Liver (tissue), 9 donors: ENCODE results near the gene NAV2. TPM values are rescaled to one million over a fixed set of nuclear protein-coding genes. Genes with fewer than 3 reads are reported as not detected.

Source experiments
- DNase-seq: peaks from one replicate; pipeline ENCODE4 v3.0.0-alpha.2; 2017; ENCODE audit warnings: low spot score
- H3K27ac ChIP-seq, 2 donors: one replicate each; pipeline ENCODE4 v1.7.0; 2013; ENCODE audit warnings: inconsistent platforms in 2 of 2, low read length in 2 of 2, control low read depth in 1 of 2, low read depth in 1 of 2, mild to moderate bottlenecking in 1 of 2
- H3K27me3 ChIP-seq, 4 donors: one replicate each; pipeline versions ENCODE4 v1.6.1 to v1.7.0; 2013; ENCODE audit warnings: low read length in 3 of 4, inconsistent platforms in 1 of 4, mild to moderate bottlenecking in 1 of 4, moderate library complexity in 1 of 4; ENCODE audit not compliant: control insufficient read depth in 4 of 4, insufficient read depth in 4 of 4
- H3K36me3 ChIP-seq, 4 donors: one replicate each; pipeline versions ENCODE4 v1.6.1 to v1.7.0; 2013; ENCODE audit warnings: low read length in 3 of 4, mild to moderate bottlenecking in 3 of 4, low read depth in 1 of 4, moderate library complexity in 1 of 4; ENCODE audit not compliant: control insufficient read depth in 4 of 4, insufficient read depth in 3 of 4
- H3K4me1 ChIP-seq, 4 donors: one replicate each; pipeline versions ENCODE4 v1.6.1 to v1.7.0; 2013; ENCODE audit warnings: low read length in 3 of 4, mild to moderate bottlenecking in 3 of 4, moderate library complexity in 1 of 4; ENCODE audit not compliant: control insufficient read depth in 4 of 4, insufficient read depth in 4 of 4
- H3K4me3 ChIP-seq, 3 donors: one replicate each; pipeline versions ENCODE4 v1.6.1 to v1.7.0; 2013; ENCODE audit warnings: low read length in 3 of 3, control low read depth in 1 of 3, low read depth in 1 of 3, mild to moderate bottlenecking in 1 of 3
- H3K9ac ChIP-seq, 2 donors: one replicate each; pipeline ENCODE4 v1.7.0; 2013; ENCODE audit warnings: low read length in 2 of 2, mild to moderate bottlenecking in 2 of 2, moderate library complexity in 2 of 2, control low read depth in 1 of 2, low read depth in 1 of 2
- H3K9me3 ChIP-seq, 4 donors: one replicate each; pipeline versions ENCODE4 v1.6.1 to v1.7.0; 2013; ENCODE audit warnings: low read length in 3 of 4; ENCODE audit not compliant: control insufficient read depth in 4 of 4
- ATF3 ChIP-seq: IDR thresholded peaks from 2 replicates; pipeline ENCODE4 v1.6.1; 2016; ENCODE audit warnings: antibody characterized with exemption
- CTCF ChIP-seq: fragments of 150-350 bp; IDR thresholded peaks from 2 replicates; pipeline ENCODE4 v1.5.1; 2017; ENCODE audit warnings: improper control_type of control experiment, low read depth, low read length; ENCODE audit not compliant: missing input control
- EGR1 ChIP-seq, 2 donors: IDR thresholded peaks; 2 replicates each; pipeline ENCODE4 v1.6.1; 2016 to 2018; ENCODE audit warnings: antibody characterized with exemption in 2 of 2, low read depth in 2 of 2
- FOXA1 ChIP-seq: IDR thresholded peaks from 2 replicates; pipeline ENCODE4 v1.6.1; 2016; ENCODE audit warnings: antibody characterized with exemption
- FOXA2 ChIP-seq: IDR thresholded peaks from 2 replicates; pipeline ENCODE4 v1.6.1; 2016; ENCODE audit warnings: antibody characterized with exemption
- GABPA ChIP-seq, 2 donors: IDR thresholded peaks in 1 of 2; conservative IDR thresholded peaks in 1 of 2; 2 replicates each; pipeline ENCODE4 v1.6.1; 2016; ENCODE audit warnings: antibody characterized with exemption in 2 of 2, mild to moderate bottlenecking in 1 of 2, moderate library complexity in 1 of 2
- HNF4A ChIP-seq, 2 donors: conservative IDR thresholded peaks; 2 replicates each; pipeline ENCODE4 v1.6.1; 2016; ENCODE audit warnings: antibody characterized with exemption in 2 of 2, mild to moderate bottlenecking in 2 of 2
- HNF4G ChIP-seq: IDR thresholded peaks from 2 replicates; pipeline ENCODE4 v1.6.1; 2016; ENCODE audit warnings: antibody characterized with exemption
- JUND ChIP-seq, 2 donors: IDR thresholded peaks; 2 replicates each; pipeline ENCODE4 v1.6.1; 2016; ENCODE audit warnings: antibody characterized with exemption in 2 of 2
- MAX ChIP-seq: IDR thresholded peaks from 2 replicates; pipeline ENCODE4 v1.6.1; 2016; ENCODE audit warnings: antibody characterized with exemption
- NR2F2 ChIP-seq: IDR thresholded peaks from 2 replicates; pipeline ENCODE4 v1.6.1; 2016; ENCODE audit warnings: antibody characterized with exemption
- RAD21 ChIP-seq, 2 donors: IDR thresholded peaks; 2 replicates each; pipeline ENCODE4 v1.6.1; 2016; ENCODE audit warnings: antibody characterized with exemption in 2 of 2, mild to moderate bottlenecking in 2 of 2
- REST ChIP-seq: IDR thresholded peaks from 2 replicates; pipeline ENCODE4 v1.6.1; 2016; ENCODE audit warnings: antibody characterized with exemption, mild to moderate bottlenecking
- RXRA ChIP-seq, 2 donors: IDR thresholded peaks; 2 replicates each; pipeline ENCODE4 v1.6.1; 2017 to 2018; ENCODE audit warnings: antibody characterized with exemption in 2 of 2, mild to moderate bottlenecking in 1 of 2
- SP1 ChIP-seq: IDR thresholded peaks from 2 replicates; pipeline ENCODE4 v1.6.1; 2018; ENCODE audit warnings: antibody characterized with exemption, mild to moderate bottlenecking
- TAF1 ChIP-seq: conservative IDR thresholded peaks from 2 replicates; pipeline ENCODE4 v1.6.1; 2016; ENCODE audit warnings: antibody characterized with exemption, mild to moderate bottlenecking
- YY1 ChIP-seq: IDR thresholded peaks from 2 replicates; pipeline ENCODE4 v1.6.1; 2016; ENCODE audit warnings: antibody characterized with exemption, mild to moderate bottlenecking
- ZBTB33 ChIP-seq: IDR thresholded peaks from 2 replicates; pipeline ENCODE4 v1.6.1; 2016; ENCODE audit warnings: antibody characterized with exemption
- WGBS: extraction: QIAGEN DNeasy Blood & Tissue Kit; methylation state at CpG from one replicate; pipeline ENCODE4 v1.1.7; 2013; 5-methylcytosine and 5-hydroxymethylcytosine counted together
- polyA plus RNA-seq, 2 donors: library from polyadenylated mRNA; stranded (reverse) in 1 of 2; unstranded in 1 of 2; fragments of 200-250 nt in 1 of 2; fragments of >200 nt in 1 of 2; fragmentation: Nextera tagmentation in 1 of 2; extraction: Ambion mirVana in 1 of 2; gene quantifications; one replicate each; pipeline versions ENCODE4 v1.2.1 to v1.2.3, GENCODE V29; 2013 to 2015
- total RNA-seq, 2 donors: library from RNA; depleted of rRNA; stranded (reverse); fragments of >200 nt; gene quantifications; one replicate each; pipeline ENCODE4 v1.2.3, GENCODE V29; 2014
- donor health status: healthy.
- donor health status: healthy.
- donor health status: healthy.
- donor health status: healthy.
- donor health status: healthy.

NAV2 gene
- total and polyA plus RNA-seq, 4 donors: 6.3 to 20.5 (median 11.6) TPM

- TF ChIP-seq SP1 (no peak), FOXA1 (no peak), CTCF (no peak), JUND (IDR thresholded peaks at IDR 0.05) (no peak), RAD21 (IDR thresholded peaks at IDR 0.05) (no peak), RXRA (IDR thresholded peaks at IDR 0.05) (no peak), HNF4G (no peak), YY1 (no peak), NR2F2 (no peak)
Observed at GRCh38 chr11:19975414-19975990, 262.9 kb downstream of the NAV2 start (continued).

GRCh38 chr11:19976281-19976941 is 263.8 kb downstream of the NAV2 start:
- no peak overlapping the region for H3K4me3 ChIP-seq
- H3K9me3 ChIP-seq: no peaks in the 10 kb centered on the region
- 81% methylated on average over 7 of the region's 7 CpGs for WGBS
- peak overlapping the region in 1 of 2 donors; percentile 28 for H3K27ac ChIP-seq
- H3K36me3 ChIP-seq: peaks cover 0 to 3% (median 0%) of the 10 kb centered on the region in 4 donors
- TF ChIP-seq SP1: no peak
- TF ChIP-seq HNF4A (conservative IDR thresholded peaks at IDR 0.05): peak in 1 of 2 donors; percentile 56
- peaks cover 0 to 28% (median 12%) of the 10 kb centered on the region in 4 donors for H3K4me1 ChIP-seq
- DNase-seq: no peak
- H3K27me3 ChIP-seq: no peaks in the 10 kb centered on the region
- H3K9ac ChIP-seq: no peak overlapping the region

- H3K27ac ChIP-seq: peak overlapping the region in 1 of 2 donors; percentile 62
- H3K36me3 ChIP-seq: peaks cover 0 to 3% (median 0%) of the 10 kb centered on the region in 4 donors
- H3K4me3 ChIP-seq: no peak overlapping the region
- DNase-seq: no peak
- TF ChIP-seq CTCF: no peak
- no peak for TF ChIP-seq RXRA (IDR thresholded peaks at IDR 0.05)
- TF ChIP-seq GABPA (IDR thresholded peaks at IDR 0.05 in 1 of 2, conservative IDR thresholded peaks at IDR 0.05 in 1 of 2): no peak
- TF ChIP-seq FOXA2: no peak
- TF ChIP-seq TAF1: no peak
- TF ChIP-seq YY1: no peak
- no peak for TF ChIP-seq ATF3
- no peak for TF ChIP-seq HNF4A (conservative IDR thresholded peaks at IDR 0.05)
- TF ChIP-seq ZBTB33: no peak
- no peak for TF ChIP-seq MAX
- no peak for TF ChIP-seq SP1
- TF ChIP-seq NR2F2: no peak
- no peak for TF ChIP-seq HNF4G
- TF ChIP-seq JUND (IDR thresholded peaks at IDR 0.05): no peak
- no peak for TF ChIP-seq REST
- TF ChIP-seq RAD21 (IDR thresholded peaks at IDR 0.05): no peak
- TF ChIP-seq FOXA1: no peak
- TF ChIP-seq EGR1 (IDR thresholded peaks at IDR 0.05; ENCODE audit: low read depth in 2 of 2): no peak
- H3K4me1 ChIP-seq: peaks cover 0 to 33% (median 16%) of the 10 kb centered on the region in 4 donors
- no peak overlapping the region for H3K9ac ChIP-seq
- H3K27me3 ChIP-seq: no peaks in the 10 kb centered on the region
- H3K9me3 ChIP-seq: no peaks in the 10 kb centered on the region
- 96% methylated on average over 9 of the region's 9 CpGs for WGBS
Observed at GRCh38 chr11:19977941-19978340, 265.3 kb downstream of the NAV2 start.
